OCI-LY3 (cell line): Measurements from ENCODE around the gene SMAD3.

Experiments used
- H2AFZ ChIP-seq: fragments of 200-600, 300-600 bp; shearing (Covaris generic); 2 replicates; pipeline ENCODE4 v1.6.0; 2014; ENCODE audit warnings: antibody characterized with exemption, low read depth, low read length
- H3K27ac ChIP-seq: fragments of 200-600, 300-600 bp; sonication (generic); 2 replicates; pipeline ENCODE4 v1.5.1; 2014; ENCODE audit warnings: mild to moderate bottlenecking, low read length, moderate library complexity, mixed read lengths
- H3K27me3 ChIP-seq: fragments of 200-600, 300-600 bp; sonication (generic); 2 replicates; pipeline ENCODE4 v1.6.1; 2014; ENCODE audit warnings: low read depth, low read length, mixed read lengths
- H3K36me3 ChIP-seq: fragments of 200-600, 300-600 bp; sonication (generic); replicated peaks from 2 replicates; pipeline ENCODE3; 2014; ENCODE audit warnings: low read depth, low read length, mixed read lengths
- H3K4me1 ChIP-seq: fragments of 300-600, 200-600 bp; sonication (generic); 2 replicates; pipeline ENCODE4 v1.6.1; 2014; ENCODE audit warnings: low read length, mixed read lengths
- H3K4me2 ChIP-seq: fragments of 200-600, 300-600 bp; sonication (generic); 2 replicates; pipeline ENCODE4 v1.6.1; 2014; ENCODE audit warnings: low read length, mixed read lengths
- H3K4me3 ChIP-seq: fragments of 300-600, 200-600 bp; sonication (generic); 2 replicates; pipeline ENCODE4 v1.5.1; 2014; ENCODE audit warnings: antibody characterized with exemption, mild to moderate bottlenecking, low read length, moderate library complexity
- H3K79me2 ChIP-seq: fragments of 300-600, 200-600 bp; shearing (Covaris generic); 2 replicates; pipeline ENCODE4 v1.6.1; 2014; ENCODE audit warnings: mild to moderate bottlenecking, low read length, mixed read lengths
- H3K9ac ChIP-seq: fragments of 300-600, 200-600 bp; shearing (Covaris generic); 2 replicates; pipeline ENCODE4 v1.6.0; 2014; ENCODE audit warnings: mild to moderate bottlenecking, low read length, moderate library complexity
- H3K9me3 ChIP-seq: fragments of 200-600, 300-600 bp; shearing (Covaris generic); 2 replicates; pipeline ENCODE4 v1.6.1; 2014; ENCODE audit warnings: low read length, mixed read lengths; ENCODE audit not compliant: insufficient read depth
- H4K20me1 ChIP-seq: fragments of 200-600, 300-600 bp; sonication (generic); 2 replicates; pipeline ENCODE4 v1.6.1; 2016; ENCODE audit warnings: low read length, mixed read lengths; ENCODE audit not compliant: insufficient read depth
- EZH2phosphoT487 ChIP-seq: fragments of 200-600 bp; shearing (Covaris generic); IDR thresholded peaks from 2 replicates; pipeline ENCODE4 v1.6.1; 2018; ENCODE audit warnings: antibody characterized with exemption, mixed run types, low read depth
- TF ChIP-seq, protein P1 (sequence below): fragments of 200-600, 300-600 bp; sonication (generic); IDR thresholded peaks from 2 replicates; pipeline ENCODE4 v1.5.1; 2014; ENCODE audit warnings: antibody characterized with exemption, low read length, low read depth

The SMAD3 gene

DNA sequence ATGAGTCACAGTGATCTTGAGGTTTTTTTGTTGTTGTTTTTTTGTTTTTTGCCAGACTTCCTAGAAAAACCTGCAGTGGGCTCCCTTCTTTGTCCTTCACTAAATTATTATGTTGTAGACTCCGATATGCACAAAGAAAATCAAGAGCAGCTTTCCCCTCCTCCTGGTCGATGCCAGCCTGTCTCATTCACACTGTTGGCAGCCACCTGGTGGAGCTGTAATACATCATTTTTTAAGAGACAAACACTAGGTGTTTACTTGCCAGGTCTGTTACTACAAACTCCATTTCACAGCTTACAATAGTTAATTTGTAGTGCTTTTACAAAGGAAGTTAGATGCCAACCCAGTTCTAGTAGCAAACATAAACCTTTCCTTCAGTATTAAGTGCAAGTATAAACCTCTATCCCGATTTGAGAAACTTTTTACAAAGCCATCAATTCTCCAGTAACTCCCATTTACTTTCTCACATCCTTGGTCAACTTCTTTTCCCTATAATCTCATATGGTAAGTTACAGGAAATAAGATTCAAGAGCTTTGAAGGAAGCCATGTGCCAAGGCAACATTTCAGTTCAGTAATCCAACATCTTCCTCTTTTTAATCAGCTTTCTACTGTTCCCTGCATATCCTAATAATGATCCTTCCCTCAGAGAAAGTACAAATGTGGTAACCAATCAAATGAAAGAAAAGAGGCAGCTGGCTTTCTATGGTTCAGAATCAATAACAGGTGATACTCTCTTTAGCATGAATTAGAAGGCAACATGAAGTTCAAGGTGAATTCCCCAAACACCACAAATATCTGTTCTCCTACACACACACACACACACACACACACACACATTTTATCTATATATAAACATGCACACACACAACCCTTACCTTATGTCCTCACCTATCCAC, 175.1 kb downstream of the SMAD3 start:
- H4K20me1 ChIP-seq, result 0 out of 2 replicates have a peak, but pooled peaks cover 3% of the 10 kb centered on the region
- peaks cover 67% of the 10 kb centered on the region for H3K79me2 ChIP-seq
- peak overlapping the region; percentile 68 for H3K4me3 ChIP-seq
- no peaks in the 10 kb centered on the region for H3K27me3 ChIP-seq
- no peak overlapping the region for H2AFZ ChIP-seq
- peak overlapping the region; percentile 75 for H3K4me2 ChIP-seq
- peak overlapping the region; percentile 91 for H3K27ac ChIP-seq
- TF ChIP-seq, protein P1, sequence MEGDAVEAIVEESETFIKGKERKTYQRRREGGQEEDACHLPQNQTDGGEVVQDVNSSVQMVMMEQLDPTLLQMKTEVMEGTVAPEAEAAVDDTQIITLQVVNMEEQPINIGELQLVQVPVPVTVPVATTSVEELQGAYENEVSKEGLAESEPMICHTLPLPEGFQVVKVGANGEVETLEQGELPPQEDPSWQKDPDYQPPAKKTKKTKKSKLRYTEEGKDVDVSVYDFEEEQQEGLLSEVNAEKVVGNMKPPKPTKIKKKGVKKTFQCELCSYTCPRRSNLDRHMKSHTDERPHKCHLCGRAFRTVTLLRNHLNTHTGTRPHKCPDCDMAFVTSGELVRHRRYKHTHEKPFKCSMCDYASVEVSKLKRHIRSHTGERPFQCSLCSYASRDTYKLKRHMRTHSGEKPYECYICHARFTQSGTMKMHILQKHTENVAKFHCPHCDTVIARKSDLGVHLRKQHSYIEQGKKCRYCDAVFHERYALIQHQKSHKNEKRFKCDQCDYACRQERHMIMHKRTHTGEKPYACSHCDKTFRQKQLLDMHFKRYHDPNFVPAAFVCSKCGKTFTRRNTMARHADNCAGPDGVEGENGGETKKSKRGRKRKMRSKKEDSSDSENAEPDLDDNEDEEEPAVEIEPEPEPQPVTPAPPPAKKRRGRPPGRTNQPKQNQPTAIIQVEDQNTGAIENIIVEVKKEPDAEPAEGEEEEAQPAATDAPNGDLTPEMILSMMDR, result peak; percentile 95
- no peak for TF ChIP-seq EZH2phosphoT487
- peaks cover 46% of the 10 kb centered on the region for H3K4me1 ChIP-seq
- no peaks in the 10 kb centered on the region for H3K9me3 ChIP-seq
- peak overlapping the region; percentile 67 for H3K9ac ChIP-seq
- H3K36me3 ChIP-seq, result peaks cover 22% of the 10 kb centered on the region

- Histone ChIP-seq H3K4me1 (peaks cover 46% of the 10 kb centered on the region), H3K9ac (peak overlapping the region; percentile 67)
Observed at GRCh38 chr15:67241132-67241855, 175.9 kb downstream of the SMAD3 start.

GRCh38 chr15:67242708-67243111, 177.3 kb downstream of the SMAD3 start:
- no peak overlapping the region for H2AFZ ChIP-seq

More at GRCh38 chr15:67241132-67241855, 175.9 kb downstream of the SMAD3 start:
- Histone ChIP-seq H3K27ac (peak overlapping the region; percentile 91), H3K9me3 (no peaks in the 10 kb centered on the region), H3K79me2 (peaks cover 75% of the 10 kb centered on the region), H3K4me3 (peak overlapping the region; percentile 68), H3K4me2 (peak overlapping the region; percentile 75), H4K20me1 (0 out of 2 replicates have a peak, but pooled peaks cover 3% of the 10 kb centered on the region), H2AFZ (no peak overlapping the region), H3K27me3 (no peaks in the 10 kb centered on the region), H3K36me3 (peaks cover 27% of the 10 kb centered on the region)
- TF ChIP-seq EZH2phosphoT487, result peak; percentile 64; the same call in 1 of the 2 replicates
- TF ChIP-seq, protein P1, result no peak

More at GRCh38 chr15:67242708-67243111, 177.3 kb downstream of the SMAD3 start:
- H4K20me1 ChIP-seq, result 0 out of 2 replicates have a peak, but pooled peaks cover 3% of the 10 kb centered on the region
- TF ChIP-seq EZH2phosphoT487, result no peak
- TF ChIP-seq, protein P1, result no peak
- H3K27me3 ChIP-seq, result no peaks in the 10 kb centered on the region
- peak overlapping the region; percentile 51 for H3K4me3 ChIP-seq
- peak overlapping the region; percentile 5; the same call in 1 of the 2 replicates for H3K9ac ChIP-seq
- H3K36me3 ChIP-seq, result peaks cover 32% of the 10 kb centered on the region
- peak overlapping the region; percentile 91 for H3K27ac ChIP-seq
- peaks cover 72% of the 10 kb centered on the region for H3K79me2 ChIP-seq
- H3K4me2 ChIP-seq, result peak overlapping the region; percentile 57
- H3K9me3 ChIP-seq, result no peaks in the 10 kb centered on the region
- peaks cover 46% of the 10 kb centered on the region for H3K4me1 ChIP-seq
